Epithelial cell of esophagus (primary cell): ENCODE results near the gene RNF4.

Experiments used
- DNase-seq: peaks from one replicate; pipeline ENCODE4 v3.0.0; 2010; ENCODE audit warnings: low read depth
- H3K4me3 ChIP-seq: 2 replicates; pipeline ENCODE4 v1.5.1; 2011; ENCODE audit warnings: mild to moderate bottlenecking, low read length, control low read depth
- CTCF ChIP-seq: IDR thresholded peaks from 2 replicates; pipeline ENCODE4 v1.5.1; 2011; ENCODE audit warnings: low read depth, mild to moderate bottlenecking, low read length, control low read depth, inconsistent platforms; ENCODE audit not compliant: insufficient read depth; ENCODE audit errors: missing control alignments

RNF4 gene

GRCh38 chr4:2470791-2471190, 1.9 kb downstream of the RNF4 start:
- peak overlapping the region; percentile 90 for H3K4me3 ChIP-seq
- no peak for TF ChIP-seq CTCF
- no peak for DNase-seq

GRCh38 chr4:2472187-2472586, 3.3 kb downstream of the RNF4 start:
- peak; percentile 50 for DNase-seq
- TF ChIP-seq CTCF: no peak
- no peak overlapping the region for H3K4me3 ChIP-seq

GRCh38 chr4:2478229-2478628, 9.3 kb downstream of the RNF4 start:
- no peak overlapping the region for H3K4me3 ChIP-seq
- no peak for TF ChIP-seq CTCF
- DNase-seq: no peak

- no peak for DNase-seq
- no peak overlapping the region for H3K4me3 ChIP-seq
- TF ChIP-seq CTCF: no peak
Observed at GRCh38 chr4:2480649-2481048, 11.7 kb downstream of the RNF4 start.

- TF ChIP-seq CTCF: no peak
- no peak overlapping the region for H3K4me3 ChIP-seq
- DNase-seq: no peak
Observed at GRCh38 chr4:2482192-2482591, 13.3 kb downstream of the RNF4 start.

GRCh38 chr4:2482693-2483092, 13.8 kb downstream of the RNF4 start:
- DNase-seq: no peak
- TF ChIP-seq CTCF: no peak
- H3K4me3 ChIP-seq: no peak overlapping the region

GRCh38 chr4:2483237-2483636, 14.3 kb downstream of the RNF4 start:
- DNase-seq: no peak
- TF ChIP-seq CTCF: no peak
- no peak overlapping the region for H3K4me3 ChIP-seq
